NCI-H187 (cell line): ENCODE results near the gene PNKD.

ENCODE experiments used
- DNase-seq, 2 experiments: peaks; one replicate each; lab custom pipeline; 2025; lab: John Stamatoyannopoulos, UW

PNKD gene

DNA sequence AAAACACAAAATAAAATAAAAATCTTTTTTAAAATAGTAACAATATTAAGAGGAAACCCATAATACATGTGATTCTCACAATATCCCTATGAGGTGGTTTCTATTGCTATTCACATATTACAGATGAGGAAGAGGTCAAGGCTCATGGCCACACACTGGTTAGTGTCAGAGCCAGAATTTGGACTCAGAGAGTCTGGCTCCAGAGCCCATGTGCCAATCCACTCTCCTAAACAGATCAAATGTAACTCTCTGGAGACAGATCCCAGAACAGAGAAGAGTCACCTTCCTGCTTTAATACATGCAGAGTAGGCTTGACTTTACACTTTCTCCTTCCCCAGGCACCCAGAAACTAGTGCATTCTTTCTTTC is 101.6 kb downstream of the PNKD start:
- no peak for DNase-seq

DNA sequence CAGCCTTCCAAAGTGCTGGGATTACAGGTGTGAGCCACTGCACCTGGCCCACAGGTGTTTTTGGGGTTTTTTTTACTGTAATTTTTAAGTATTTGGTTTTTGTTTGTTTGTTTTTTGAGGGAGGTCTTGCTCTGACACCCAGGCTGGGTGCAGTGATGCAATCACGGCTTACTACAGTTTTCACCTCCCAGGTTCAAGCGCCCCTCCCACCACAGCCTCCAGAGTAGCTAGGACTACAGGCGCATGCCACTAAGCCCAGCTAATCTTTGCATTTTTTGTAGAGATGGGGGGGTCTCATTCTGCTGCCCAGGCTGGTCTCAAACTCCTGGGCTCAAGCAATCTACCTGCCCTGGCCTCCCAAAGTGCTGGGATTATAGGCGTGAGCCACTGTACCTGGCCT is 104.5 kb downstream of the PNKD start:
- no peak for DNase-seq

DNA sequence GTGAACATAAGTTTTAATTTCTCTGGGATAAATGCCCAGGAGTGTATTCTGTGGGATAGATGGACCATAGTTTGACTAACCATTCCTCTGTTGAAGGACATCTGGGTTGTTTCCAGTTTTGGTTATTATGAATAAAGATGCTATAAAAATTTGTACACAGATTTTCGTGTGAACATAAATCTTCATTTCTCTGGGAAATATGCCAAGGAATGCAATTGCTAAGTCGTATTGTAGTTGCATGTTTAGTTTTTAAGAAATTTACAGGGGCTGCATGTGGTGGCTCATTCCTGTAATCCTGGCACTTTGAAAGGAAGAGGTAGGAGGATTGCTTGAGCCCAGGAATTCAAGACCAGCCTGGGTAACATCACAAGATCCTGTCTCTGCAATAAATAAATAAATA is 104.9 kb downstream of the PNKD start:
- no peak for DNase-seq

DNA sequence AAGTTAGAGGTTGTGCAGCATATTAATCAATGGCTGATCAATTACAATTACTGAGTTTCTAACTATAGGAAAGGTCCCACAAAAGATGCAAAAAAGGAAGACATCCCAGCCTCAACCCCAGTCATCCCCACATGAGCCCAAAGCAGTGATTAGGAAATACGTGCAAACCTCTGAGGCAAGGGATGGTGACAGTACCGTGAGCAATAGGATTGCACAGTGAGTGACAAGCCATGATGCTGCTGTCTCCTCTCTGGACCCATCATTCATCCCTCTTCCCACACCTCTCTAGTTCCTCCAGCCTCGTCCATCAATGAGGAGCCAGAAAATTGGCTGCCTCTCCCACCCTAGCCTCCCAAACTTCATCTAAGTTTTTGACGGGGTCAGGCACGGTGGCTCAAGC is 107.7 kb downstream of the PNKD start:
- DNase-seq, result no peak

DNA sequence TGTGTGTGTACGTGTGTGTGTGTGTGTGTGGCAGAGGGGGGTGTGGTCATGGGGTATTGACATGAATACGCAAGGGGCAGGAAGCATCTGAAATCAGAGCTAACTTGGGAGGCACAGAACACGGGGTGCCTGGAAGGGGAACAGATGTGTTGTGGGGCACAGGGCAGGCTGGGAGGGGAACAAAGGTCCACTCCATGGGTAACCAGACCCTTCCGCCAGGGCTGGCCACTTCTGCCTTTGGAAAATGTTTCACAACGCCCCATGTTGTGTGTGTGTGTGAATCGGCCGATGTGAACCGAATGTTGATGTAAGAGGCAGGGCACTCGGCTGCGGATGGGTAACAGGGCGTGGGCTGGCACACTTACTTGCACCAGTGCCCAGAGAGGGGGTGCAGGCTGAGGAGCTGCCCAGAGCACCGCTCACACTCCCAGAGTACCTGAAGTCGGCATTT is 111.6 kb downstream of the PNKD start, which contains the start of gene SLC11A1:
TSS of gene SLC11A1 (plus strand) at position 358 of the 451 bp plus-strand sequence. CDS start 96 bp downstream, outside the sequence.
- DNase-seq, result no peak

DNA sequence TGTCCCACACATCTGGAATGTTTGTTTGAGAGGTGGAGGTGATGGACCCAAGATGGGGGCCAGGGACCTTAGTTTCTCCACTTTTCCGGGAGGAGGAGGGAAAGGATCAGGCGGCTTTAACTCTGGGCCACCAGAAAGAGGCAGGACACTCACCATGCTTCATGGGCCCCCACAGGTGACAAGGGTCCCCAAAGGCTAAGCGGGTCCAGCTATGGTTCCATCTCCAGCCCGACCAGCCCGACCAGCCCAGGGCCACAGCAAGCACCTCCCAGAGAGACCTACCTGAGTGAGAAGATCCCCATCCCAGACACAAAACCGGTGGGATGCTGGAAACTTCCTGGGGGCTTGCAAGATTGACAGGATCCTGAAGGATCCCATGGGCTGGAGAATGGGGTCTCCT is 112.5 kb downstream of the PNKD start:
- no peak for DNase-seq

DNA sequence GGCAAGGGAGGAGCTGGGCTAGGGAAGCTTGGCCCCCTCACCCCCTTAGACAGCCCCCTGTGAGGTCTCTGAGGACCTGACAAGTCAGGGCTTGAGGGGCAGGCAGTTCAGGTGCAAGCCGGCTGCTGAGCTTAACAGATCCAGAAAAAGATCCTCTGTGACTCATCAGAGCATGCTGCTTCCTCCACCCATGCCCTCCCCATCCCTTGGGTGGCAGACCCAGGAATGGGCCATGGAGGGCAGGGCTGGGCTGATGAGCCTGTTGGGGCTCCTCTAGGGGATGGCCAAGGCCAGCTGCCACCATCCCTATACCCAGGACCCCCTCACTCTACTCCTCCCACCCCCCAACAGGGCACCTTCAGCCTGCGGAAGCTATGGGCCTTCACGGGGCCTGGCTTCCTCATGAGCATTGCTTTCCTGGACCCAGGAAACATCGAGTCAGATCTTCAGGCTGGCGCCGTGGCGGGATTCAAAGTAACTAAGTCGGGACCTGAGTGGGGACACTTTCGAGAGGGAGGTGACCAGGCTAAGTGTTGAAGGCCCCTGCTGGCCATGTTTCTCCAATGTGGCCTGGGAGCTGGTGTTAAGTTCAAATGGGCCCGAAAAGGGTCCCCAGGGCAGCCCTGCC is 113.7 kb downstream of the PNKD start:
- no peak for DNase-seq

DNA sequence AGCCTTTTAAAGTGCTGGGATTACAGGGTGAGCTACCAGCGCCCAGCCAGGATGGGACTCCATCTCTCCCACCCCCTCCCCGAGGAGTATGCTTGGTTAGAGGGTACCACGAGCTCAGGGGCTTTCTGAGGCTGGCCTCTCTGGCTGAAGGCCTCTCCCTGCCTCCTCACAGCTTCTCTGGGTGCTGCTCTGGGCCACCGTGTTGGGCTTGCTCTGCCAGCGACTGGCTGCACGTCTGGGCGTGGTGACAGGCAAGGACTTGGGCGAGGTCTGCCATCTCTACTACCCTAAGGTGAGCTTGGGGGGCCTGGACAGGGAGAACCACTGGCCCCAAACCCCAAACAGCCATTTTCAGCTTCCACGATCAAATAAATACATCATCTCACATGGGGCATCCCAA is 114.7 kb downstream of the PNKD start:
- DNase-seq, result no peak

DNA sequence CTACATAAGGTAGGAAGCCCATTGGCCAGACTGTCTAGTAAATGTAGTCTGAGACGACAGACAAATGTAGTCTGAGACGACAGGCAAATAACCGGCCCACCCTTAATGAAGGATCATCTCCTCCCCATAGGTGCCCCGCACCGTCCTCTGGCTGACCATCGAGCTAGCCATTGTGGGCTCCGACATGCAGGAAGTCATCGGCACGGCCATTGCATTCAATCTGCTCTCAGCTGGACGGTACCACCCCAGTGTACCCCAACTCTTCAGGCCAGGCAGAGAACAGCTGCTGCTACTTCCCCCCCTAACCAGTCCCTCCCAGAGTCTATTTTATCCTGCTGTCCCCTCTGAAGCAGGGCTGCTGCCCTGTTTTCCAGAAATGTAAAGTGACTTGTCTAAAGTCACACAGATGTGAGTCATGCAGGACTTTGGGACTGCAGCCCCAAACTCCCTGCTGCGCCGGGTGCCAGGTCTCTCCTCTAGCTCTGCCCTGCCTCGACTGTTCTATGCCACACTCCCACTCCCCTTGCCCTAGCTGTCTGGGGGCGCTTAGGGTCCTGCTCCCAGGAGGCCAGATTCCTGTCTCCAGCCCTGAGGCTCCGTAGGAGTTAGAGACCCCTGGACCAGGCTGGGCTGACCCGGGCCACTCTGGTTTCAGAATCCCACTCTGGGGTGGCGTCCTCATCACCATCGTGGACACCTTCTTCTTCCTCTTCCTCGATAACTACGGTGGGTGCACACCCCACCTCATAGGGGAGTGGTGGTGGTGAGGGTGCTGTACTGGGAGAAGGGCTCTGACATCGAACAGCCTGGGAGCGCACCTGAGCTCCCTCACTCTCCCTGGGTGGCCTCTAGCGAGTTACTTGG is 116.4 kb downstream of the PNKD start:
- no peak for DNase-seq

DNA sequence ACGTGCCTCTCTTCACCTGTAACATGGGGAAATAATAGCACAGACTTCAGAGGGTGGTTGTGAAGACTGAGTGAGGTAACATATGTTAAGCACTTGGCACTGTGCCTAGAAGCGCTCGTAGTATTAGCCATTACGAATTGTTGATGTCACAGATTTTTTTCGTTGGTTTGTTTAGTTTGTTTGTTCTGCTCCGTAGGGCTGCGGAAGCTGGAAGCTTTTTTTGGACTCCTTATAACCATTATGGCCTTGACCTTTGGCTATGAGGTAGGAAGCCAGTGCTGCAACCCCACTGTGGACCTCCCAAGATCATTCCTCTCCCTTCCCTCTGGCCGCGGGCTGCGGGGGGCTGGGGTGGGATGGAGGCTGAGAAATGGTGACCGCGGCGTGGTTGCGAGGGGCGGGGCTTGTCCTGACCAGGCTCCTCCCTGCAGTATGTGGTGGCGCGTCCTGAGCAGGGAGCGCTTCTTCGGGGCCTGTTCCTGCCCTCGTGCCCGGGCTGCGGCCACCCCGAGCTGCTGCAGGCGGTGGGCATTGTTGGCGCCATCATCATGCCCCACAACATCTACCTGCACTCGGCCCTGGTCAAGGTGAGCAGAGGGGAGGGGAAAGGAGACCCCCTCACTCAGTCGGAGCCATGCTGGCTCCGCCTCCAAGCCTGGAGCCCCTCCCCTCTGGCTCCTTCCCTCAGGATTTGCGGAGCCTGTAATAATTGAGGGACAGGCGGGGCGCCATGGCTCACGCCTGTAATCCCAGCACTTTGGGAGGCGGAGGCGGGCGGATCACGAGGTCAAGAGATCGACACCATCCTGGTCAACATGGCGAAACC is 117.3 kb downstream of the PNKD start:
- peak; percentile 39 to 42 for DNase-seq

DNA sequence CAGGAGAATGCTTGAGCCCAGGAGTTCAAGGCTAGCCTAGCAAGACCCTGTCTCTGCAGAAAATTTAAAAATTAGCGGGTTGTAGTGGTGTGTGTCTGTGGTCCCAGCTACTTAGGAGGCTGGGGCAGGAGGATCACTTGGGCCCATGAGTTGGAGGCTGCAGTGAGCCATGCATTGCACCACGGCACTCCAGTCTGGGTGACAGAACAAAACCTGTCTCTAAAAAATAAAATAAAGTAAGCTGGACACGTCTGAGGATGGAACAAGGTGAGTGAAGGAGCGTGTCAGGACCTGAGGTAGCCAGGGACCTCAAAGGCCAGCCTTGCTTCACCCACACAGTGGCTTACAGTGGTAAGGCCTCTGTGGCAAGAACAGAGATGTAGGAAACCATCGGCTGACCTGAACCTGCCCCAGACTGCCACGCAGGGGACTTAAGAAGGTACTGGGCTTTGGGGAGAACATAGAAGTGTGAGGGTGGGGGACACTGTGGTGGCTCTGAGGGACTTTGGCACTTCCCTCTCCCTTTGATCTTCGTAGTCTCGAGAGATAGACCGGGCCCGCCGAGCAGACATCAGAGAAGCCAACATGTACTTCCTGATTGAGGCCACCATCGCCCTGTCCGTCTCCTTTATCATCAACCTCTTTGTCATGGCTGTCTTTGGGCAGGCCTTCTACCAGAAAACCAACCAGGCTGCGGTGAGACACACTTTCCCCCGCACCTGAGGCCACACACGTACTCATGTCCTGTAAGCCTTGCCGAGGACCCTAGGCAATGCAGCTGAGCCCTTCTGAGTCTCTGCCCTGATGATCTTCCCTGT is 119.2 kb downstream of the PNKD start:
- no peak for DNase-seq

DNA sequence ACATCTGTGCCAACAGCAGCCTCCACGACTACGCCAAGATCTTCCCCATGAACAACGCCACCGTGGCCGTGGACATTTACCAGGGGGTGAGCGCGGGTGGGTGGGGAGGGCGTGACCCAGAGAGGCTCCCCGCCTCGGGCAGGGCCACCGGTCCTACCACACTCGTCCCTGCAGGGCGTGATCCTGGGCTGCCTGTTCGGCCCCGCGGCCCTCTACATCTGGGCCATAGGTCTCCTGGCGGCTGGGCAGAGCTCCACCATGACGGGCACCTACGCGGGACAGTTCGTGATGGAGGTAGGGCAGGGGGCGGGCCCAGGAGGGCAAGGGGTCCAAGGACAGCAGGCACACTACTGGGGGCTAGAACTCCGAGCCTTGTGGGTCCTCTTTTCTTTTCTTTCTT is 120.9 kb downstream of the PNKD start:
- DNase-seq, result no peak

DNA sequence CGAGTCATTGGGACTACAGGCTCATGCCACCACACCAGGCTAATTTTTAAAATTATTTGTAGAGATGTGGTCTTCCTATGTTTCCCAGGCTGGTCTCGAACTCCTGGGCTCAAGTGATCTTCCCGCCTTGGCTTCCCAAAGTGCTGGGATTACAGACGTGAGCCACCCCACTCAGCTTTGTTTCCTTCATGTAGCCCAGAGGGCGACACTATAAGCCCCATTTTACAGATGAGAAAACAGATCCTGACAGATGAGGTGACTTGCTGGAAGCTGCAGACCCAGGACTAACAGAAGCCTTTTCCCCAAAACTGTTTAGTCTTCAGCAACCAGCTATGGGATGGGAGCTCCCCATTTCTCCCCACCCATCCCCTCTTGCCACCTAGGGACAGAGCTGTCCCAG is 122.1 kb downstream of the PNKD start:
- DNase-seq, result no peak

DNA sequence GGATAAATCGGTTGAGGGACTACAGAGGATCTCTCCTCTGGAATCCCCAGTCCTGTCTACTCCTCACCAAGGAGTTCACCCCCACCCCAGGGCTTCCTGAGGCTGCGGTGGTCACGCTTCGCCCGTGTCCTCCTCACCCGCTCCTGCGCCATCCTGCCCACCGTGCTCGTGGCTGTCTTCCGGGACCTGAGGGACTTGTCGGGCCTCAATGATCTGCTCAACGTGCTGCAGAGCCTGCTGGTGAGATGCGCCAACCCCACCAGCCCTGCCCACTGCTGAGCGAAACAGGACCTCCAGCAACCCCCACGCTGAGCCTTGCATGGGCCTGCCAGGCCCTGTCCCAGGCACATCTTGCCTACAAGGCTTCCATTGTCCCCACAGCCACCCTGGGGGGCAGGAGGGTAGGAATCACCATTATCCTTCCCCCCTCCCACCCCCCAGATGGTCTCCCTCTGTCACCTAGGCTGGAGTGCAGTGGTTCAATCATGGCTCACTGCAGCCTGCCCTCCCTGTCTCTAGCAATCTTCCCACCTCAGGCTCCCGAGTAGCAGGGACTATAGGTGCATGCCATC is 122.7 kb downstream of the PNKD start:
- DNase-seq, result no peak

DNA sequence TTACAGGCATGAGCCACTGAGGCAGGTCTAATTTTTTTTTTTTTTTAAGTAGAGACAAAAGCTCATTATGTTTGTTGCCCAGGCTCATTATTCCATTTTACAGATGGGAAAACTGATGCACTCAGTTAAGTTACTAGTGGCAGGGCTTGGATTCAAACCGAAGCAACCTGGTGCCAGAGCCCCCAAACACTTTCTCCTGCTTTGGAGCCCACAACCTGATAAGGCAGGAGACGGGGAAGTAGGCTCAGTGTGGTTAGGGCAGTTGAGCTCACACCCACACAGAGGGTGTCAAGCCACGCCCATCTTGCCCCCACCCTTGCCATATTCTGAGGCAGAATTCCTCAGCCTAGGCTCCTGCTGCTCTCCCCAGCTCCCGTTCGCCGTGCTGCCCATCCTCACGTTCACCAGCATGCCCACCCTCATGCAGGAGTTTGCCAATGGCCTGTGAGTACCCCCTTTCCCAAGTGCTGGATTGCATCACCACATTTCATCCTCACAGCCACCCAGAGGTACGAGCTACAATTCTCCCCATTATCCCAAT is 123.5 kb downstream of the PNKD start:
- no peak for DNase-seq

DNA sequence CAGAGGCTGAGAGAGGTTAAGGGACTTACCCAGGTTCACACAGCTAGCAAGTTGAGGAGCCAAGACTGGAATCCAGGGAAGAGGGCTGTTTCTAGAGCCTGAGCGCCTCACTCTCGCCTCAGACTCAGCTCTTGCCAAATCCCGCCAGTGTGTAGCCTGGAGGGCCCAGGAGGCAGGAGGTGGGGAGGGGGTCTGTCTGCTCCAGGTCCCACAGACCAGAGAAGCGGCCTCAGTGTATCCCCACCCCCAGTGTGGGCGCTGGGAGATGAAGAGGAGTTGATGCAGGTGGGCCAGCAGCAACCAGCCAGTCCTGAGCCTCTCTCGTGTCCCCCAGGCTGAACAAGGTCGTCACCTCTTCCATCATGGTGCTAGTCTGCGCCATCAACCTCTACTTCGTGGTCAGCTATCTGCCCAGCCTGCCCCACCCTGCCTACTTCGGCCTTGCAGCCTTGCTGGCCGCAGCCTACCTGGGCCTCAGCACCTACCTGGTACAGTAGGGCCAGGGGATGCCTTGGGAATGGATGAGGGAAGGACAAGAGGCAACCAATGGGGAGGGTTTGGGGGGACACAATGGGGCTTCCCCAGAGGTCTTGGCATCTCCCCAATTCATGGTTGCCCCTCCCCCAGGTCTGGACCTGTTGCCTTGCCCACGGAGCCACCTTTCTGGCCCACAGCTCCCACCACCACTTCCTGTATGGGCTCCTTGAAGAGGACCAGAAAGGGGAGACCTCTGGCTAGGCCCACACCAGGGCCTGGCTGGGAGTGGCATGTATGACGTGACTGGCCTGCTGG is 124.2 kb downstream of the PNKD start:
- no peak for DNase-seq

DNA sequence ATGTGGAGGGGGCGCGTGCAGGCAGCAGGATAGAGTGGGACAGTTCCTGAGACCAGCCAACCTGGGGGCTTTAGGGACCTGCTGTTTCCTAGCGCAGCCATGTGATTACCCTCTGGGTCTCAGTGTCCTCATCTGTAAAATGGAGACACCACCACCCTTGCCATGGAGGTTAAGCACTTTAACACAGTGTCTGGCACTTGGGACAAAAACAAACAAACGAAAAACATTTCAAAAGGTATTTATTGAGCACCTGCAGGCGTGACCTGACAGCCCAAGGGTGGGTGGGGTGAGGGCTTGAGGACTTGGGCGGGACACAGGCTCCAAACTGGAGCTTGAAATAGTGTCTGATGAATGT is 124.7 kb downstream of the PNKD start:
- no peak for DNase-seq

DNA sequence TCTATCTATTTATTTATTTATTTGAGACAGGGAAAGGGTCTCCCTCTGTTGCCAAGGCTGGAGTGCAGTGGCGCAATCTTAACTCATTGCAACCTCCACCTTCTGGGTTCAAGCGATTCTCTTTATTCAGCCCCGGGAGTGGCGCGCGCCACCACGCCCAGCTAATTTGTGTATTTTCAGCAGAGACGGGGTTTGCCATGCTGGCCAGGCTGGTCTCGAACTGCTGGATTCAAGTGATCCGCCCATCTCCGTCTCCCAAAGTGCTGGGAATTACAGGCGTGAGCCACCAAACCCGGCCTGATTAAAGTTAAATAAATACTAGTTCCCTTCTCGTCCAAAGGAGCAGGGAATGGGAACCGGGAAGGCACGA is 125.1 kb downstream of the PNKD start:
- DNase-seq, result no peak

DNA sequence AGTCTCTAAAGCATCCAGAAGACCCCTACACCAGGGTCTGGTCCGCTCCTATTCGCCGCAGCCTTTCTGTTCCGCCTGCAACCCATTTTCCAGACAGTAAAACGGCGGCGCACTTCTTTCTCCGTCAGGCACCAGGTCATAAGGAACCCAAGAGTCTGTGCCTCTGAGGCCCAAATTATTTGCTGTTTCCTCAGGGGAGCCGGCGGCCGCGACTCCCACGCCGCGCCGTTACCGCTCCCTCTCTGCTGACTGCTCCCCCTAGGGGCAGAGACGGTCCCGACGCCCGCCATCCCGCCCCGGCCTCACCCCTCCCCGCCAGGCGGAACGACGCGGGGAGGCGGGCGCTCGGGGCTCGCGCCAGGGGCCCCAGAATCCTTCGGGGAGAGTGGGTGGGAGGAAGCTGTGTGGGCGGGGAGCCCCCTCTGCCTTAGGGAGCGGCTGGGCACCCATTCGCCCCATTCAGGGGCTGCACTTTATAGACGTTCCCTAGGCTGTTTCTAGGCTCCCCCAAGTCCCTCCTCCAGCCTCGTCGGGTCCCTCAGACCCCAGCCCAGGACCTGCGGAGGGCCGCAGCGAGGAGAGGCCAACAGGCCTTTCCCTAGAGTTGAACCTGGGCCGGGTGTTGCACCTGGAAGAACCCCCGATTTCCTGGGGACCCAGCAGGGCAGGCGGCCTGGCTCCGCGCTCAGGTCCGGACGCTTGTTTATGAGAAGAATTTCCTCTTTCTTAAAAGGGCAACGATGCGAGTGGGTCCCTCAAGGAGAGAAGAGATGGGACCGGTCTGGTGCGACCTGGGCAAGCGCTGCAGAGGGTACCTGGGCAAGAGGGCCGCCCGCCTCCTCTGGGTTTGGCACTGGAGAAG is 125.7 kb downstream of the PNKD start:
- DNase-seq, result peak; percentile 72 to 82
